Urothelium cell line (cell line): ENCODE results near the gene TSTD1.

ENCODE experiments used
- DNase-seq: peaks from one replicate; pipeline ENCODE4 v3.0.0; 2011; ENCODE audit warnings: low spot score, mixed read lengths
- FAIRE-seq: peaks from 2 replicates; lab custom pipeline; 2011; peaks lifted over from hg19 to GRCh38; lab: Jason Lieb, UNC

The TSTD1 gene

GRCh38 chr1:161038523-161039153, at the start of gene TSTD1:
TSS of gene TSTD1 (minus strand) at chr1:161038964. CDS start at chr1:161038889, 75 bp downstream.
- peak; percentile 79 for DNase-seq
- FAIRE-seq, result no peak

- FAIRE-seq, result no peak
Measured at GRCh38 chr1:161086457-161086856, 47.7 kb upstream of the TSTD1 start.

GRCh38 chr1:161085165-161085564, 46.4 kb upstream of the TSTD1 start:
- FAIRE-seq, result no peak
- no peak for DNase-seq

More at GRCh38 chr1:161086457-161086856, 47.7 kb upstream of the TSTD1 start:
- no peak for DNase-seq

- FAIRE-seq, result no peak
- DNase-seq, result no peak
Measured at GRCh38 chr1:161084597-161084988, 45.8 kb upstream of the TSTD1 start.

GRCh38 chr1:161083748-161084596, 45.2 kb upstream of the TSTD1 start:
- no peak for FAIRE-seq
- DNase-seq, result no peak

GRCh38 chr1:161082996-161083747, 44.4 kb upstream of the TSTD1 start:
- FAIRE-seq (no peak), DNase-seq (peak; percentile 82)

- FAIRE-seq (no peak), DNase-seq (no peak)
Measured at GRCh38 chr1:161082483-161082882, 43.7 kb upstream of the TSTD1 start.

- FAIRE-seq, result no peak
- no peak for DNase-seq
Measured at GRCh38 chr1:161081519-161081918, 42.8 kb upstream of the TSTD1 start.

GRCh38 chr1:161080441-161081405, 42.0 kb upstream of the TSTD1 start:
- DNase-seq (no peak), FAIRE-seq (no peak)

GRCh38 chr1:161079436-161080110, 40.8 kb upstream of the TSTD1 start:
- DNase-seq (no peak), FAIRE-seq (no peak)

- FAIRE-seq (no peak), DNase-seq (no peak)
Measured at GRCh38 chr1:161077426-161077825, 38.7 kb upstream of the TSTD1 start.

- no peak for FAIRE-seq
Measured at GRCh38 chr1:161076410-161076809, 37.6 kb upstream of the TSTD1 start.

GRCh38 chr1:161074676-161075368, 36.1 kb upstream of the TSTD1 start:
- DNase-seq (peak; percentile 76), FAIRE-seq (no peak)

More at GRCh38 chr1:161076410-161076809, 37.6 kb upstream of the TSTD1 start:
- no peak for DNase-seq

- FAIRE-seq (no peak), DNase-seq (no peak)
Measured at GRCh38 chr1:161073474-161074121, 34.8 kb upstream of the TSTD1 start.

GRCh38 chr1:161072751-161073449, 34.1 kb upstream of the TSTD1 start:
- FAIRE-seq, result no peak

GRCh38 chr1:161071886-161072371, 33.2 kb upstream of the TSTD1 start:
- DNase-seq (peak; percentile 42), FAIRE-seq (no peak)

More at GRCh38 chr1:161072751-161073449, 34.1 kb upstream of the TSTD1 start:
- no peak for DNase-seq

GRCh38 chr1:161070761-161071160, 32.0 kb upstream of the TSTD1 start:
- FAIRE-seq, result no peak
- no peak for DNase-seq
